CD4-positive, alpha-beta T cell (primary cell): ENCODE measurements around the gene SMOC2. TPM values are rescaled to one million over a fixed set of nuclear protein-coding genes. Genes with fewer than 3 reads are reported as not detected.

Experiments
- ATAC-seq: fragments of 200-7000 bp; cut with Tn5 transposase; one replicate; pipeline ENCODE4 v1.10.0; 2022; ENCODE audit warnings: mild to moderate bottlenecking; ENCODE audit not compliant: poor library complexity
- CTCF ChIA-PET: fragments of 350-600 bp; sonication (Branson Sonifier 250); formaldehyde crosslinking; loops from one replicate; lab custom pipeline; 2021; ENCODE audit warnings: antibody characterized with exemption, inconsistent platforms; lab: Charles Lee
- POLR2A ChIA-PET: fragments of 350-600 bp; sonication (Branson Sonifier 250); formaldehyde crosslinking; loops from one replicate; lab custom pipeline; 2021; ENCODE audit warnings: antibody characterized with exemption, inconsistent platforms; lab: Charles Lee
- DNase-seq, 14 experiments: peaks; one replicate each; pipeline ENCODE4 v3.0.0-alpha.2; 2013 to 2020; ENCODE audit warnings: mixed read lengths in 2 of 14
- H3K27ac ChIP-seq, 2 donors: one replicate each; pipeline versions ENCODE4 v1.5.1 to v1.7.0; 2013; ENCODE audit warnings: low read length in 2 of 2, low read depth in 1 of 2, mild to moderate bottlenecking in 1 of 2
- H3K27me3 ChIP-seq, 2 experiments: 1 replicate in 1 of 2; 2 replicates in 1 of 2; pipeline versions ENCODE4 v1.6.1 to v1.7.0; 2013; ENCODE audit warnings: low read length in 2 of 2, control low read depth in 1 of 2, mild to moderate bottlenecking in 1 of 2, moderate library complexity in 1 of 2; ENCODE audit not compliant: insufficient read depth in 2 of 2, control insufficient read depth in 1 of 2
- H3K36me3 ChIP-seq: one replicate; pipeline ENCODE4 v1.6.1; 2013; ENCODE audit warnings: low read length, control low read depth; ENCODE audit not compliant: insufficient read depth
- H3K4me1 ChIP-seq: one replicate; pipeline ENCODE4 v1.6.1; 2013; ENCODE audit warnings: low read length, control low read depth; ENCODE audit not compliant: insufficient read depth
- H3K4me3 ChIP-seq: one replicate; pipeline ENCODE4 v1.5.1; 2013; ENCODE audit warnings: mild to moderate bottlenecking, low read length, moderate library complexity
- H3K9me3 ChIP-seq, 2 experiments: 1 replicate in 1 of 2; 2 replicates in 1 of 2; pipeline versions ENCODE4 v1.6.1 to v1.7.0; 2013; ENCODE audit warnings: low read length in 2 of 2, mild to moderate bottlenecking in 2 of 2, control low read depth in 1 of 2, moderate library complexity in 1 of 2; ENCODE audit not compliant: control insufficient read depth in 1 of 2, insufficient read depth in 1 of 2
- H3K27ac Mint-ChIP-seq: one replicate; pipeline ENCODE4 v1.8.0; 2020; ENCODE audit warnings: mixed read lengths
- H3K27me3 Mint-ChIP-seq: one replicate; pipeline ENCODE4 v1.8.0; 2021; ENCODE audit warnings: mixed read lengths
- H3K36me3 Mint-ChIP-seq: one replicate; pipeline ENCODE4 v1.8.0; 2021; ENCODE audit warnings: low read depth, mixed read lengths
- H3K4me1 Mint-ChIP-seq: one replicate; pipeline ENCODE4 v1.8.0; 2021; ENCODE audit warnings: low read depth, mixed read lengths
- H3K4me3 Mint-ChIP-seq: one replicate; pipeline ENCODE4 v1.8.0; 2020; ENCODE audit warnings: mild to moderate bottlenecking, mixed read lengths
- H3K9me3 Mint-ChIP-seq: one replicate; pipeline ENCODE4 v1.8.0; 2020; ENCODE audit warnings: mixed read lengths
- intact Hi-C, 2 experiments: fragments of 100-400 bp; cut with DNase I in 1 of 2; cut with micrococcal nuclease in 1 of 2; formaldehyde crosslinking; loops; one replicate each; pipeline versions ENCODE4 v1.15.1 to v1.9.0; 2023 to 2025; cut with DNase I, micrococcal nuclease
- total RNA-seq, 174 experiments: library from RNA in 2 of 174; stranded (reverse) in 2 of 174; gene quantifications; one replicate each; pipeline ENCODE4 v1.2.3 and lab custom pipeline; 2021 to 2026
- TF ChIP-seq, protein P1 (sequence below): fragments of 200-600 bp; IDR thresholded peaks from one replicate; pipeline ENCODE4 v1.8.0; 2022; ENCODE audit warnings: antibody characterized with exemption, mild to moderate bottlenecking

Gene SMOC2
- total RNA-seq, 2 experiments from 2014 or later: not detected

DNA sequence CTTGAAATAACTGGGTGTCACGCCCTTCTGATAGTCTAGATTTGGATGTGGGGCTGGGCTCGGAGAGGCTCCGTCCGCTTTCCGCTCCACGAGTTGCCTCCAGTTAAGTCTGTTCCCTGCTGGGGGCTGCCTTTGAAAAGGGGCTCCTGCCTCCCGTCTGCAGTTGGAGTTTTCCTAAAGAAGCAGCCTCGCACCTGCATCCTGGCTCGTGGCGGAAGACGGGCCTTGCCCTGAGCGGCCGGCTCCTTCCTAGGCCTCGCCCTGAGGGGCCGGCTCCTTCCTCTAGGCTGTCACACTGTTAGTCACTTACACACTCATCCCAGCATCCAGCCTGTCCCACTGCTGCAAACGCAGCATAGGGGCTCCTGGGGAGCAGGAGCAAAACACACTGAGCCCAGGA lies 74.4 kb downstream of the SMOC2 start:
- H3K4me1 ChIP-seq: no peaks in the 10 kb centered on the region
- TF ChIP-seq, protein P1, sequence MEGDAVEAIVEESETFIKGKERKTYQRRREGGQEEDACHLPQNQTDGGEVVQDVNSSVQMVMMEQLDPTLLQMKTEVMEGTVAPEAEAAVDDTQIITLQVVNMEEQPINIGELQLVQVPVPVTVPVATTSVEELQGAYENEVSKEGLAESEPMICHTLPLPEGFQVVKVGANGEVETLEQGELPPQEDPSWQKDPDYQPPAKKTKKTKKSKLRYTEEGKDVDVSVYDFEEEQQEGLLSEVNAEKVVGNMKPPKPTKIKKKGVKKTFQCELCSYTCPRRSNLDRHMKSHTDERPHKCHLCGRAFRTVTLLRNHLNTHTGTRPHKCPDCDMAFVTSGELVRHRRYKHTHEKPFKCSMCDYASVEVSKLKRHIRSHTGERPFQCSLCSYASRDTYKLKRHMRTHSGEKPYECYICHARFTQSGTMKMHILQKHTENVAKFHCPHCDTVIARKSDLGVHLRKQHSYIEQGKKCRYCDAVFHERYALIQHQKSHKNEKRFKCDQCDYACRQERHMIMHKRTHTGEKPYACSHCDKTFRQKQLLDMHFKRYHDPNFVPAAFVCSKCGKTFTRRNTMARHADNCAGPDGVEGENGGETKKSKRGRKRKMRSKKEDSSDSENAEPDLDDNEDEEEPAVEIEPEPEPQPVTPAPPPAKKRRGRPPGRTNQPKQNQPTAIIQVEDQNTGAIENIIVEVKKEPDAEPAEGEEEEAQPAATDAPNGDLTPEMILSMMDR: no peak
- no peak overlapping the region for H3K4me3 Mint-ChIP-seq
- no peak overlapping the region for H3K27ac ChIP-seq
- H3K36me3 ChIP-seq: no peaks in the 10 kb centered on the region
- H3K27me3 ChIP-seq: no peaks in the 10 kb centered on the region
- POLR2A ChIA-PET: no interaction called here
- DNase-seq (no peak), ATAC-seq (no peak)
- H3K27me3 Mint-ChIP-seq: peaks cover 7% of the 10 kb centered on the region
- peaks cover 0 to 23% of the 10 kb centered on the region in 2 experiments for H3K9me3 ChIP-seq
- no peak overlapping the region for H3K27ac Mint-ChIP-seq
- intact Hi-C loops: no loop called here
- H3K9me3 Mint-ChIP-seq: no peaks in the 10 kb centered on the region
- H3K4me3 ChIP-seq: no peak overlapping the region
- CTCF ChIA-PET: no interaction called here
- H3K36me3 Mint-ChIP-seq: no peaks in the 10 kb centered on the region
- H3K4me1 Mint-ChIP-seq: no peaks in the 10 kb centered on the region

- CTCF ChIA-PET: no interaction called here
- Mint-ChIP-seq H3K36me3 (no peaks in the 10 kb centered on the region), H3K9me3 (no peaks in the 10 kb centered on the region)
These were observed 76.2 kb downstream of the SMOC2 start for GRCh38 chr6:168516944-168517741.

GRCh38 chr6:168517742-168518347 lies 76.9 kb downstream of the SMOC2 start:
- TF ChIP-seq, protein P1: no peak
- H3K27me3 ChIP-seq: no peaks in the 10 kb centered on the region
- intact Hi-C loops: no loop called here
- H3K36me3 ChIP-seq: no peaks in the 10 kb centered on the region
- Mint-ChIP-seq H3K27ac (no peak overlapping the region), H3K9me3 (no peaks in the 10 kb centered on the region), H3K27me3 (peaks cover 7% of the 10 kb centered on the region), H3K4me3 (no peak overlapping the region), H3K36me3 (no peaks in the 10 kb centered on the region), H3K4me1 (no peaks in the 10 kb centered on the region)
- ATAC-seq: no peak
- no peak for DNase-seq
- H3K9me3 ChIP-seq: peaks cover 0 to 23% of the 10 kb centered on the region in 2 experiments
- H3K4me3 ChIP-seq: no peak overlapping the region
- ChIA-PET POLR2A (no interaction called here), CTCF (no interaction called here)
- H3K27ac ChIP-seq: no peak overlapping the region
- no peaks in the 10 kb centered on the region for H3K4me1 ChIP-seq

More at GRCh38 chr6:168516944-168517741, 76.2 kb downstream of the SMOC2 start:
- TF ChIP-seq, protein P1: no peak
- H3K36me3 ChIP-seq: no peaks in the 10 kb centered on the region
- no peak for DNase-seq
- intact Hi-C loops: no loop called here
- no peak overlapping the region for H3K27ac Mint-ChIP-seq
- no peak overlapping the region for H3K4me3 ChIP-seq
- no peak overlapping the region for H3K4me3 Mint-ChIP-seq
- no peaks in the 10 kb centered on the region for H3K4me1 Mint-ChIP-seq
- H3K27me3 Mint-ChIP-seq: peaks cover 7% of the 10 kb centered on the region
- POLR2A ChIA-PET: no interaction called here
- H3K4me1 ChIP-seq: no peaks in the 10 kb centered on the region
- no peaks in the 10 kb centered on the region for H3K27me3 ChIP-seq
- no peak for ATAC-seq
- no peak overlapping the region for H3K27ac ChIP-seq
- peaks cover 0 to 23% of the 10 kb centered on the region in 2 experiments for H3K9me3 ChIP-seq
